Spleen (tissue), 7 donors: ENCODE data around the gene IGSF21.

Experiments
- CTCF ChIP-seq, 11 experiments: fragments of 200-600 bp in 7 of 11; fragments of 450-650 bp in 4 of 11; sonication (generic) in 4 of 11; IDR thresholded peaks in 8 of 11; conservative IDR thresholded peaks in 3 of 11; 1 replicate in 7 of 11; 2 replicates in 4 of 11; pipeline versions ENCODE4 v1.4.0 to v1.8.0; 2016 to 2021; ENCODE audit warnings: antibody characterized with exemption in 11 of 11, inconsistent platforms in 4 of 11, mild to moderate bottlenecking in 1 of 11
- POLR2AphosphoS5 ChIP-seq, 3 donors: sonication (generic); formaldehyde crosslinking; IDR thresholded peaks; one replicate each; pipeline ENCODE4 v1.5.1; 2017; ENCODE audit warnings: antibody characterized with exemption in 3 of 3
- donor health status: DM: no; HTN: no; CAD: no; lungs with moderate emphysema.
- donor health status: DM: no; HTN: no; CAD: no.
- donor health status: DM: no; HTN: no; CAD: no.

DNA sequence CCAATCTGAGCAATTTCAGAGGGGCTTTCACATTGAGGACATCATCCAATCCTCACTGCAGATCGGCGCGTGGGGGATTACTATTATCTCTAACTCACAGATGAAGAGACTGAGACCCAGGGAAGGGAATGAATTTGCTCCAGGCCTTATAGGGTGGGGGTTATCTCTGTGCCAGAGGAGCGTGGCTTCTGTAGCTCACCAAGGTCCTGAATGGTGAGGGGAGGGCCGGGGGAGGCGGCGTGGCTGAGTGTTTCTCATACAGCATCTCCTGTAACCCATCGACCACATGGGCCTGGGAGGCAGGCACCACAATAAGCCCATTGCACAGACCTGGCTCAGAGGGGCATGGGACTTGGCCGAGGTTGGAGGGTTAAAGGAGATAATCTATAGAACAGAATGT is 230.2 kb downstream of the IGSF21 start:
- TF ChIP-seq CTCF (IDR thresholded peaks at IDR 0.05 in 8 of 11, conservative IDR thresholded peaks at IDR 0.05 in 3 of 11) (no peak), POLR2AphosphoS5 (IDR thresholded peaks at IDR 0.05) (no peak)
